ENCODE measurements around the gene NR2E3.

Gene NR2E3

GRCh38 chr15:71809346-71809745, 1.0 kb upstream of the NR2E3 start:
- H3F3A ChIP-seq (ENCODE audit: control insufficient read depth, insufficient read depth) = no peaks in the 10 kb centered on the region
- H3K4me1 ChIP-seq (ENCODE audit: control insufficient read depth, low read length) = 0 out of 2 replicates have a peak, but pooled peaks cover 6% of the 10 kb centered on the region
- H3K9me2 ChIP-seq (replicated peaks; ENCODE audit: control insufficient read depth, low read length) = no peaks in the 10 kb centered on the region
- H3K79me2 ChIP-seq (ENCODE audit: control insufficient read depth, low read length) = no peaks in the 10 kb centered on the region
- no peak overlapping the region for H3K4me3 ChIP-seq (ENCODE audit: low read length)
- H3K4me2 ChIP-seq (ENCODE audit: low read length) = no peak overlapping the region
- no peaks in the 10 kb centered on the region for H3K27me3 ChIP-seq (ENCODE audit: control insufficient read depth, low read length)
- no peak overlapping the region for H3K27ac ChIP-seq (ENCODE audit: low read depth, low read length)
- no peaks in the 10 kb centered on the region for H3K9me3 ChIP-seq (ENCODE audit: control insufficient read depth, insufficient read depth, low read length)
- no peaks in the 10 kb centered on the region for H4K20me1 ChIP-seq (ENCODE audit: control insufficient read depth, insufficient read depth, low read depth, low read length)
- TF ChIP-seq EZH2phosphoT487 (IDR thresholded peaks at IDR 0.05; ENCODE audit: borderline replicate concordance, low read length) = no peak
- no peaks in the 10 kb centered on the region for H3K36me3 ChIP-seq (ENCODE audit: control insufficient read depth, low read length)

GRCh38 chr15:71811036-71811736, 832 bp downstream of the NR2E3 start:
- Histone ChIP-seq H3K9me3 (ENCODE audit: control insufficient read depth, insufficient read depth, low read length) (no peaks in the 10 kb centered on the region), H3K27ac (ENCODE audit: low read depth, low read length) (no peak overlapping the region), H3K4me2 (ENCODE audit: low read length) (no peak overlapping the region), H3K4me1 (ENCODE audit: control insufficient read depth, low read length) (0 out of 2 replicates have a peak, but pooled peaks cover 6% of the 10 kb centered on the region), H3F3A (ENCODE audit: control insufficient read depth, insufficient read depth) (no peaks in the 10 kb centered on the region), H3K4me3 (ENCODE audit: low read length) (no peak overlapping the region), H3K79me2 (ENCODE audit: control insufficient read depth, low read length) (no peaks in the 10 kb centered on the region), H3K9me2 (replicated peaks; ENCODE audit: control insufficient read depth, low read length) (no peaks in the 10 kb centered on the region), H3K36me3 (ENCODE audit: control insufficient read depth, low read length) (no peaks in the 10 kb centered on the region), H4K20me1 (ENCODE audit: control insufficient read depth, insufficient read depth, low read depth, low read length) (no peaks in the 10 kb centered on the region), H3K27me3 (ENCODE audit: control insufficient read depth, low read length) (no peaks in the 10 kb centered on the region)
- TF ChIP-seq EZH2phosphoT487 (IDR thresholded peaks at IDR 0.05; ENCODE audit: borderline replicate concordance, low read length) = no peak
- TF ChIP-seq CTCF (IDR thresholded peaks at IDR 0.05; ENCODE audit: low read depth, low read length, poor library complexity, severe bottlenecking) = no peak

- Histone ChIP-seq H3K4me3 (ENCODE audit: low read length) (no peak overlapping the region), H3K36me3 (ENCODE audit: control insufficient read depth, low read length) (no peaks in the 10 kb centered on the region), H3K27me3 (ENCODE audit: control insufficient read depth, low read length) (no peaks in the 10 kb centered on the region), H3K27ac (ENCODE audit: low read depth, low read length) (no peak overlapping the region), H3K9me3 (ENCODE audit: control insufficient read depth, insufficient read depth, low read length) (no peaks in the 10 kb centered on the region), H4K20me1 (ENCODE audit: control insufficient read depth, insufficient read depth, low read depth, low read length) (no peaks in the 10 kb centered on the region), H3K4me1 (ENCODE audit: control insufficient read depth, low read length) (0 out of 2 replicates have a peak, but pooled peaks cover 3% of the 10 kb centered on the region), H3K9me2 (replicated peaks; ENCODE audit: control insufficient read depth, low read length) (no peaks in the 10 kb centered on the region), H3K79me2 (ENCODE audit: control insufficient read depth, low read length) (no peaks in the 10 kb centered on the region), H3K4me2 (ENCODE audit: low read length) (no peak overlapping the region), H3F3A (ENCODE audit: control insufficient read depth, insufficient read depth) (no peaks in the 10 kb centered on the region)
- no peak for TF ChIP-seq CTCF (IDR thresholded peaks at IDR 0.05; ENCODE audit: low read depth, low read length, poor library complexity, severe bottlenecking)
- TF ChIP-seq EZH2phosphoT487 (IDR thresholded peaks at IDR 0.05; ENCODE audit: borderline replicate concordance, low read length) = no peak
Measured at GRCh38 chr15:71811752-71812735, 1.7 kb downstream of the NR2E3 start.

All from DOHH2 (cell line).